Head of caudate nucleus (tissue), 42 donors: ENCODE data around the gene TMEM92.

ENCODE experiments used
- DNase-seq, 42 donors: peaks; one replicate each; pipeline versions ENCODE4 v3.0.0 to v3.0.0-alpha.2; 2020 to 2021; ENCODE audit warnings: mixed read lengths in 7 of 42
- intact Hi-C: fragments of 100-400 bp; cut with DNase I; formaldehyde crosslinking; loops from one replicate; pipeline ENCODE4 v1.15.0; 2022

The TMEM92 gene

DNA sequence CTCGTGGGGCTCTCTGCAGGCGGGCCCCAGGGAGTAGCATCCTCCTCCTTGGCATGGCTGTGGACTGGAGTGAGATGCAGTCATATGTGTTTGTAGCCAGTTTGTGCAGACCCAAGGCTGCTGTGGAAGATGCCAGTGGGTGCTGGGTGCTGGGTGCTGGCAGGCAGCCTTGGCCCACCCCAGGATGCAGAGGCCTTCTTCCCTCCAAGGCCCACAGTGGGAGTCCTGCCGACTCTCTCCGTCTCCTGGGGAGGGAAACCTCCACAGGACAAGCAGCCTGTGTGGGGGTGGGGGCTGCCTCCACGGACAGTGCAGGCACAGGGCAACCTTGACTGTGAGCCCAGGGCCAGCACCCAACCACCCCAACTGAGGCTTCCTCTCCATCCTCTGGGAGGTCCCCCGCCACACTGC lies 13.8 kb upstream of the TMEM92 start:
- intact Hi-C loops: no loop called here
- DNase-seq: peak in 4 of 42 donors; percentile 1 to 8 (median 4)

DNA sequence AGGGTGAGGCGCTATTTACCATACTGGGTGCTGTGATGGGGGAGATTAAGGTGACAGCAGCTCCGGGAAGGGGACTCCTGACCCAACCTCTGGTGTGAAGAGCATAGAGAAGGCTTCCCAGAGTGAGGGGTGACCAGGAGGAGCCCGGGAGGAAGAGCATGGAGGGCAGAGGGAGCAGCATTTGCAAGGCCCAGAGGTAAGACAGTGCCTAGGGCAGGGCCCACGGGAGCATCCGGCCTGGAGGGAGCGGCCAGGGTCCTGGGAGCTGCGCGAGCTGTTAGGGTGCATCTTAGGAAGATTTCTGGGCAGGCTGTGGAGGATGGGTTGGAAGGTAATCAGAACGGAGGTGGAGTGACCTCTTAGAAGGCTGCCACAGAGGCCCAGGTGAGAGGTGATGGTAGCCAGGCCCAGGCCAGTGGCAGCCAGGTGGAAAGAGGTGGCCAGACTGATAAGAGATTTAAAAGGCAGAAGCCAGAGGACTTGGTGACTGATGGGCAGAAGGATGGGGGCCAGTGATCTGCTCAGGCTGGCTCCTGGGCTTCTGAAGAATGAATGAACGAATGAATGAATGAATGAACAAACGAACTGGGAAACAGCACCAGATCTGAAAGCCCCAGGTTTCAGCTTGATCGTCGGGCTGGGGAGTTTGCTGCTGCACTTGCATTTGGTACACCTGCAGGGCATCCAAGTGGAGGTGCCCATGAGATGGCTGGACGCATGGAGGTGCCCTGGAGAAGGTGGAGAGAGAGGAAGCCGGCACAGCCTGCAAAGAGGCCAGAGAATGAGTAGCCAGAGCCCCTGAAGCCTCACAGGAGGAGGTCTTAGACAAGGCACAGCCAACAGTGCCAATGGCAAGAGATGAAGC lies 13.0 kb upstream of the TMEM92 start:
- DNase-seq: peak in 5 of 42 donors; percentile 3 to 22 (median 13)
- intact Hi-C loops: no loop called here

DNA sequence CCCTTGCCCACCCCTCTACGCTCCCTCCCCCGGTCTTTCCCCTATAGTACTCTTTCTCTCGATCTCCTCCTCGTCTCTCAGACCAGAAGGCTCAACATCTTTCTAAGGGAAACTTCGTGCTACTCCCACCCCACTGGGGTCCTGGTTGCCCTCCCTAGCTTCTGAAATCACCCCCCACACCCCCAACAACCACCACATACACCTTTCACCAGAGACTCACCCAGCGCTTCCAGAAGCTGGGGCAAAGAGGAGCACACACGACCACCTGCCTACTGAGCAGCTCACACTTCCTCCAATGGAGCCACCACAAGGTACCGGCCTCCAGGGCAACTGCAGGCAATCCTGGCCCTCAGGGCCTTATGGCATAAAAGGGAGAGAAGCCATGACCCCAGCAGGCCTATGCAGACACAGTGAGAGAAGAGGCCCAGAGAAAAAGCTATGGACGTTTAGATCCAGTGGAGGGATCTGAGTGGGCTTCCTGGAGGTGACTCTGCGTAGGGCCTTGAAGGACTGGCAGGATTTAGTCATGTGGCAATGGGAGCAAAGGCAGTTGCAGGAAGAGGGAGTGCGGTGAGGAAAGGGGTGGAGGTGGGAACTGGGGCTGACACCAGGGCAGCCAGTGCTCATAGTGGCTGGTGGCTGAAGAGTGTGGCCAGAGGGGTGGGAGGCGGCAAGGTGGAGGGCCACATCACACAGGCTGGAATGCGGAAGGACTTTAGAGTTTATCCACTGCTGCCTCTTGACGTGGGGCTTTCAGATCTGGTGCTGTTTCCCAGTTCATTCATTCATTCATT lies 12.1 kb upstream of the TMEM92 start:
- DNase-seq: peak in 3 of 42 donors; percentile 4 to 16 (median 5)
- intact Hi-C loops: no loop called here

DNA sequence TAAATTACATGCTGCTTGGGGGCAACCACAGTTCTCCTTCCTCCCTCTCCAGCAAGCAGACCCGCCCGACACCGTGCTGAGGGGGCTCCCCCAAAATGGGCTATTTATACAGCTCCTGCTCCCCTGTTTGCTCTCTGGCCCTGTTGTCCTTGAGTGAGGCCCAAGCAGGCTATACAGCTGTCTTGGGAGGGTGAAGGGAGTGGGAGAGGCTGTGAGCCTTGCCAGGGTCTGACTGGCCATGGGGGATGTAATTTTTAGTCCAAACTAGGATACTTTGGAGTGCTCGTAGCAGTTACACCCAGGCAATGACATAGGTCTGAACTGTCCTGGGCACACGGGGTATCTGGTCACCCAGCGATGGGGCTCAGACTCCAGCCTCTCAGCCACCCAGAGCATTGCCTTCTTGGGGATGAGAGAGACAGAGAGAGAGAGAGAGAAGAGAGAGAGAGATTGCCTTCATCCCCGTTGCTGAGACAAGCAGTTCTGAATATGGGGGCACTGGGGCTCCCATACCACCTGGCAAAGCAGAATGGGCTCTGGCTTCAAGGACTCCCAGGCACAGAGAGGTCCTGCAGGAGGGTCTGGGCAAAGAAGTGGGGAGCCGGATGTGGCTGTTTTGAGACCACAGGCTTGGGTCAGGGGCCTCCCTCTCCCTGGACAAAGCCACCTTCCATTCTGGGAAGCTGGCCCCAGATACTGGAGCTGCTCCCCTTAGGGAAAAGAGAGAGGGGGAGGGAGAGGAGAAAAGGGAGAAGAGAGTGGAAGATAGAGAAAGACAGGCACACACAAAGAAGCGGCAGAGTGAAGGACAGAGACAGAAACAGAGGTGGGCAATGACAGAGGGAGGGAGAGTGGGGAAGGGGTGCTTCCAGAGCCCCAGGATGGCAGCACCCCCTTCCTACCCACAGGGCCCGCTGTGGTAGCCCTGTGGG lies 10.7 kb upstream of the TMEM92 start:
- DNase-seq: peak in 4 of 42 donors; percentile 7 to 20 (median 10)
- intact Hi-C loops: no loop called here

DNA sequence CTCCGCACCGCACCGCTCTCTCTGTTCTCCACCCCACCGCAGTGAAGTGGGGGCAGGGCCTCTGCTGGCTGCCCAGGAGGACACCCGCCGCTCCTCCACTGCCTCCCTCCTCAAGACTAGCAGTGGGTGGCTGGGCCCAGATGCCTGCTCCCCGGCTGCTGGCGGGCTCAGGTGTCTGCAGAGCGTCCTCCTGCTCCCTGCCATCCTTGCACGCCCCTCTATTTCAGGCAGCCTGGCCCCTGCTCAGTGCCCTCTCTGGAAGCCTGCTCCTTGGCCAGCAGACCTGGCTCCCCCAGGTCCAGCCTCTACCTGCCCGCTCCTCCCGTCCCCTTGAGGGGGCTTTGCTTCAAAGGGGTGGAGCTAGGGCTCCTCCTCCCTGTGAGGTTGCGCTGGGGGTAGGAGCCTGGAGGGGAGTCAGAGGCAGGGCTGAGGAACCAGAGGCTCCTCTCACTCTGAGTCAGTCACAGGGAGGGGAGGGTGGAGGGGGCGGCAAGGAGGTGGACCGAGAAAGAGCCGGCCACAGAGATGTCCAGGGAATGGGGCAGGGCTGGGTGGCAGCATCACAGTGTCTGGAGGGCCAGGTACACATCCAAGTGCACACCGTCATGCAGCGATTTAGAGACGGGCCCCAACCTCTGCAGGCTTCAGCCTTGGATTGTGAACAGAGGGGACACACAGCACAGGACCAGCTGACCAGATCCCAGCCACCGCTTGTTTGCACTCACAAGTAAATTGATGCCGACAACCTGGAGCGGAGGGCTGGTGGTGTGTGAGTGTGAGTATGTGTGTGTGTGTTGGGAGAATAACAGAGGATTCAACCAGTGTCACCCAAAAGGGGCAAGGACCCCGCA lies 9.8 kb upstream of the TMEM92 start:
- intact Hi-C loops: no loop called here
- DNase-seq: peak in 4 of 42 donors; percentile 4 to 13 (median 6)

DNA sequence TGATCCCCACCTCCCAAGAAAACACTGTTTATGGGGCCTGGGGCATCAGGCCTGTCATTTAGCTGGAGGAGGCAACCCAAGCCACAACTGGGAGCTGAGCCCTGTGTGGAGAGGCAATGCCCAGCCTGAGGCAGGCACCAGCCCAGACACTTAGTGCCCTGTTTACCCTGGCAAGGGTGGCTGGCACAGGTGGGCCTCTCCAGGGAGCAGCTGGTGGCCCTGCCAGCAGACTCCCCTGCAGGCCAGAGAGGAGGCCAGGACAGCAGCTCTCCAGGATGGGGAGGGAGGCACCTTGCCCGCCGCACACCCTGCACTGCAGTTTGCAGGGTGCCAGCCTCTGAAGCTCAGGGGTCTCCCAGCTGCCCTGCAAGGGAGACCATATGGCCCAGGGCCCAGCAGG lies 9.1 kb upstream of the TMEM92 start:
- intact Hi-C loops: no loop called here
- DNase-seq: peak in 6 of 42 donors; percentile 2 to 19 (median 9)

DNA sequence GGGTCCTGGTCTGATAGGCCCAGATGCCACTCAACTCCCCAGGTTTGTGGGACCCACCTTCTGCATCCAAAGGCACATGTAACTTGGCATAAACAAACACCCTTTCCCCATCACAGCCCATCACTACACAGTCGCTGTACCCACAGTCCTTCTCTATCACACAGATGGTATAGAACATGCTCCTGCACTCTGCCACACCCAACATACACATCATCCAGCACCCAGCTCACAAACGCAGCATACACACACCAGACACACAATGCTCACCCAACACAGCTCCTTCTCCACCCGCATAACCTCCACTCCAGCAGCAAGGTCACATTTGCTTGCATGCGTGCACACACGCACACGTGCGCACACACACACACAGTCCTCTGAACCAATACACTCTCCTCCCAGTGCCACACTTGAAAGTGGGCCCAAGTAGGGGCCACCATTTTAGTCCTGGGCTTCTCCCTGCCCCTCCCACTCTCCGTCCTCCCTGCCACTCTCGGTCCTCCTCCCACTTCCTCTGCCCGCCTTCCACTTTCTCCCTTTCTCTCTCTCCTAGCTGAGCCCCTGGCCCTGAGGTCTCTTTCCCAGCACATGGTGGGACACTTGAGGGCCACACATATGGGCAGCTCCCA lies 8.5 kb upstream of the TMEM92 start:
- DNase-seq: peak in 4 of 42 donors; percentile 3 to 19 (median 4)
- intact Hi-C loops: no loop called here

DNA sequence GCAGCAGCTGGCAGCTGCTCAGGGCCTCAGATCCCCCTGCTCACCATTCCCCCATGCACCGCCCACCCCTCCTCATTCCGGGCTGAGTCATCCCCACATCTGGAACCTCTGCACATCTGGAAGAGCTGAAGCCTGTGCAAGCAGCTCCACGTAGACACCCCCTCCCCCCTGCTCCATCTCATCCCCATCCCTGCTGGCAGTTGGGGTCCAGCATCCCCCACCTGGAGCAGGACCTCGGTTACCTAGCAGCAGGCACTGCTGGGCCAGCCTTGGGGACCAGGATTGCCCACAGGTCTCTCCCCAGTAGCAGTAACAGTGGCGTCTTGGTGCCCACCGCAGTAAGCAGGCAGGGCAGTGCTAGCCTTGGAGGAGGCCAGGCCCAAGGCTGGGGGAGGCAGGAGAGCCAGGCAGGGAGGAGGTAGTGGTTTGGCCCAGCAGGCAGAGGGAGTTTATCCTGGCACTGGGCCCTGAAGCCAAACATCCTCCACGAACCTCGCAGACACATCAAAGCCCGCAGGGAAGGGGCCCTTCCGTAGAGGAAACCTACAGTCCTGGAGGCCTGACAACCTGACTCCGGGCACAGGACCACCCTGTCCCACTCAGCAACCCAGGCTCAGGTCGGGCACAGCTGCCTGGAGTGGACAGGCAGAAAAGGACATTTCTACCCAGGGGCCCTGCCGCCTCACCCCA lies 7.7 kb upstream of the TMEM92 start:
- peak in 5 of 42 donors; percentile 3 to 29 (median 9) for DNase-seq
- intact Hi-C loops: no loop called here

DNA sequence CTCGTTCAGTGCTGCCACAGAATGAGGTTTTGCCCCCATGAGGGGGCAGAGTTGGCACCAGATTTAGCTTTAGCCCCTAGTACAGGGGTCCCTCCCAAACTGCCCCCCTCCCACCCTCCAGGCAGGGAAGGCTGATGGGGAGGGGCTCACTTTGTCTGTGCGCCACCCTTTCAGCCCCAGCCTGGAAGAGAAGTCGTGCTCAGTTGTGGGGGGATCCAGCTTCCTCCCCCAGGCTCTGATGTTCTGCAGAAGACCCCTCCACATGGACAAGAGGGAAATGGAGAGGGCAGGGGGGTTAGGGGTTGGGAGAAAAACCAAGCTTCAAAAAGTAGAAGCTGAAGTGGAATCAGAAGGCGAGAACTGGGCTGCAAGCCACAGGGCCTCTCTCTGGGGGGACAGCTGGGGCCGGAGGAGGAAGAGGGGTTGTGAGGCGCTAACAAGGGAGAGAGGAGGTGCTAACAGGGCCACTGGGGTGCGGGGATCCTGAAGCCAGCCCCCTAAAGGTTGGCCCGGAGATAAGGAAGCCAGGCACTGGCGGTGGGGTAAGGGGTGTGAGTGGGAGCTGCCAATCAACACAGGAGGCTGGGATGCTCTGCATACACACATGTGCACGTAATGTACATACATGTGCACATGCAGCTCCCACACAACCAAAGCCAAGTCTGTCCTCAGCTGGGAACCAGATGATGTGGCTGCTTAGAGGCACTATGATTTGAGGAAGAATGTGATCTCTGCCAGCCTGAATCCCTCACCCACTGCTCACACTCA lies 7.0 kb upstream of the TMEM92 start:
- intact Hi-C loops: no loop called here
- peak in 4 of 42 donors; percentile 2 to 15 (median 4) for DNase-seq

DNA sequence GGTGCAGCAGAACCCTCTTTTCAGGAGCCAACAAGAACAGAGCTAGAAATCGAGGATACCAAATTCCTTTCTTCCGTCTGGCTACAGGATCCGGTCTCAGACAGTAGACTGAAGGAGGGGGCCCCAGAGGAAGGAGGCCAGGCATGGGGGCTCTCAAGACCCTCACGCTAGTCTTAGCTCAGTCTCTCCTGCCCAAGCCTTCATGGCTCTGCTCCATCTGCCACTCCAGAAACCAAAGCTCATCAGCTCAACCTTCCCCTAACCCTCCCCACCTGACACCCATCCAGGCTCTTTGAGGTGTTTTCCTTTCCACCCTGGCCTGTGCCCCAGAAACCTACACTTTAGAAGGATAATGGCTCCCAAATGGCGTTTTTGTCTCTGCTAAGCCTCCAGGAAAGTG lies 6.2 kb upstream of the TMEM92 start:
- intact Hi-C loops: no loop called here
- peak in 4 of 42 donors; percentile 2 to 12 (median 2) for DNase-seq

DNA sequence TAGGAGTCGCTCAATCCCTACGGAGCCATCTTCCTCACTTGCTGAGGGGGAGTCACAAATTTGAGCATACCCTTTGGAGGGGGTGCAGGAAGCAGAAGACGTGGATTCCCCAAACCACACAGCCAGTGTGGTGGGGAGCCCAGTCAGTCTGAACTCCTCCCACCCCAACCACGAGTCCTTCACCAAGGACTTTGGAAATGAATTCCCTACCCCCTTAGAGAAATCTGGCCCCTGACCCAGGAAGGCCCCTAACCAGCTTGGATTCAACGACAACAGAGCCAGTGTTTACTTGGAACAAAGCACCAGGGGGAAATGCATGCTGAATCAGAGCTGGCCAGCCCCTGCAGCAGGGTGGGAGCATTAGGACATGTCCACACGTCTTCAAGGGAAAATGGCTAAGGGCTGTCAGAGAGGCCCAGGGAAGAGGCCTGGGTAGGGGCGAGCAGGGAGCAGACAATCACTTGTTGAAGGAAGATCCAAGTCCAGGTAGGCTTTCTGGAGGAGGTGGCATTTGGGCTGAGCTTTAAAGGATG lies 5.5 kb upstream of the TMEM92 start:
- DNase-seq: peak in 4 of 42 donors; percentile 2 to 15 (median 5)
- intact Hi-C loops: no loop called here

DNA sequence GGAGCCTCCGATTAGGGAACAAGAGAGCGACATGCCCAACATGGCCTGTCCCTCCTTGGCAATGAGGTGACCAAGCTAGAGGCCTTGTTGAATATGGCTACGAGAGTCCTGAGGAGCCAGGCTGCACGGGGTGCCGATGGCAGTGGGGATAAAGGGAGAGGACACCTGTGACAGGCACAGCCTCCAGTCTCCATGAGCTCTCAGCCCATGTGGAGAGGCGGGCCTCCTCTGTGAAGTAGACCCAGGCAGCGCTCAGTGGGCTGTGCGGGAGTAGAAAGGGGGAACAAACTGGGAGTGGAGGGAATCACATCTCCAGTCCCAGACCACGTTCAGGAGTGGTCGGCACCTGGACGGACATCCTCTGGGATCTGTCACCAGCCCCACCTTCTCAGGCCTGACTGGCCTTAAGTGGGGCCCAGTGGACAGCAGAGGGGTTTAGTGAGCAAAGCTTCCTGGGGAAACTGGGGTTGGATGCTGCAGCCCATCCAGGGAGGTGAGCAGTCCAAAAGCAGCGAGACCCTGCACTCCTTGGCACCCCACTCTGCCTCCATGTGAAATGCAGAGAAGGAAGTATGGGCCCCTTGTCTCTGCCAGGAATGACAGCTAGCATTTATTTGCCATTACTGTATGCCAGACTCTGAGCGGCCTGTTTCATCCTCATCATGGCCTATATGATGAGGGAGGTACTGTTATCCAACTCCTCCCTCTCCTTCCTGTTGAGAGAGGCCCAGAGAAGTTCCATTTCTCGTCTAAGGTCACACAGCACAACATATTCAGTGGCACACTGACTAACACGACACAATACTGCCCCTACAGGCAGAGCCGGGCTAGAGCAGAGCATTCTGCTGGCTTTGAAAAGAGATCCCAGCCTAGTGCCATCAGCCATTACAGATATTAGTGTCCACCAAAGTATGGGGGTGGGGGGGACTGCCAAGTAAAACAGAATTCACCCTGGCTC lies 4.5 kb upstream of the TMEM92 start:
- DNase-seq: peak; percentile 27 to 82 (median 66)
- intact Hi-C loops: loop anchor here (2.0 kb wide), 1 partner anchor 67 kb away; no protein-coding TSS in a partner anchor

DNA sequence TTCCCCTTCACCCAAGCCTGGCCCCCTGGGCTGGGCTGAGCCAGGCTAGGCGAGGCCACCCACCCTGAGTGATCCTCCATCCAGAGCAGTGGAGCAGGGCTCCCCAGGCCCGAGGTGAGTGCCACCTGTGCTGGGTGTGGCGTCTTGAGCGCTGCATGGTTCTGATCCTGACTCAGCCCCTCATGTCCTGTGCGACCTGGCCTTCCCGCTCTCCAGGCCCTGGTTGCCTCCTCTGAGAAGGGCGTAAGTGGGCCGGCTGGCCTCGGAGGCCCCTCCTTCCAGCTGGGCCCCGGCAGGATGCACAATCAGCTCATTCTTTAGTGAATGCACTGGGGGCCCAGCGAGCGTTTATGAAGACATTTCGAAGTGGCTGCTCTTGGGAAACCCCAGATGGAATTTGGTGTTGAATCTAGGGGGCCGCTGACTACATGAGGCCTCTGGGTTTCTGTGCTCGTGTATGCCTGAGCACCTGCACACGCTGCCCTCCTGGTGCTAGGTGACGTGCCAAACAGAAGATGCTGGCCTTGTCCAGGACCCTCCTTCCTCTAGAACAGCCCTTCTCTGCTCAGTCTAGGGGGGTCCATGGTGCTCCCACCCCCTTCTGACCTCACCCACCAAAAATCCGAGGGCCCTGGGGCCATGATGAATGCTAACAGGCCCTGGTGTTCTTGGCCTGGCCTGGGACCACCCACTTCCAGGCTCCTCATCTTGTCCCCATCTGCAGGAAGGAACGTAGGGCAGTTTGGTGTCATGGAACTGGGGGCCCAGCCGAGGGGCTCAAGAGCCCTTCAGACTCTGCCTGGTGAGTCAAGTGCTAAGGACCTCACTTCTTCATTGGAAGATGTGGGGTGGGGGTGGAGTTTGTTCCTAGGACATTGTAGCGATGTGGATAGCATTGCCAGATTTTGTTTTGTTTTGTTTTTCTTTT lies 3.6 kb upstream of the TMEM92 start:
- peak in 34 of 42 donors; percentile 10 to 68 (median 36) for DNase-seq

More for the DNA sequence above, 3.6 kb upstream of the TMEM92 start:
- intact Hi-C loops: loop anchor here (2.0 kb wide), 1 partner anchor 68 kb away; no protein-coding TSS in a partner anchor
